Trophoblast cell (in vitro differentiated cells and primary cell): ENCODE measurements around the gene GPRIN3.

Experiments used
- DNase-seq, 2 donors: peaks; one replicate each; pipeline ENCODE4 v3.0.0-alpha.2; 2016
- H2AFZ ChIP-seq: 2 replicates; pipeline ENCODE4 v1.6.1; 2013; ENCODE audit warnings: low read length, moderate library complexity, mild to moderate bottlenecking; ENCODE audit not compliant: insufficient read depth, poor library complexity
- H2AK5ac ChIP-seq: 2 replicates; pipeline ENCODE4 v1.6.1; 2013; ENCODE audit warnings: mild to moderate bottlenecking, low read length
- H2BK120ac ChIP-seq: 2 replicates; pipeline ENCODE4 v1.6.1; 2013; ENCODE audit warnings: low read length, mild to moderate bottlenecking, moderate library complexity; ENCODE audit not compliant: insufficient read depth, poor library complexity
- H2BK12ac ChIP-seq: 2 replicates; pipeline ENCODE4 v1.6.1; 2013; ENCODE audit warnings: mild to moderate bottlenecking, low read length, moderate library complexity
- H2BK5ac ChIP-seq: 2 replicates; pipeline ENCODE4 v1.6.1; 2013; ENCODE audit warnings: low read length, low read depth, moderate library complexity, mild to moderate bottlenecking; ENCODE audit not compliant: poor library complexity
- H3K14ac ChIP-seq: 2 replicates; pipeline ENCODE4 v1.6.1; 2013; ENCODE audit warnings: mild to moderate bottlenecking, low read length
- H3K18ac ChIP-seq: 2 replicates; pipeline ENCODE4 v1.6.1; 2013; ENCODE audit warnings: mild to moderate bottlenecking, low read length
- H3K23ac ChIP-seq: 2 replicates; pipeline ENCODE4 v1.6.1; 2013; ENCODE audit warnings: low read length
- H3K27ac ChIP-seq: 2 replicates; pipeline ENCODE4 v1.5.1; 2013; ENCODE audit warnings: low read depth, mild to moderate bottlenecking, inconsistent platforms, low read length, moderate library complexity
- H3K27me3 ChIP-seq: 2 replicates; pipeline ENCODE4 v1.6.1; 2013; ENCODE audit warnings: inconsistent platforms, mild to moderate bottlenecking, low read length, moderate library complexity; ENCODE audit not compliant: insufficient read depth
- H3K36me3 ChIP-seq, 2 experiments: 1 replicate in 1 of 2; 2 replicates in 1 of 2; pipeline ENCODE4 v1.6.1; 2013; ENCODE audit warnings: low read length in 2 of 2, mild to moderate bottlenecking in 2 of 2, moderate library complexity in 1 of 2; ENCODE audit not compliant: insufficient read depth in 2 of 2, control insufficient read depth in 1 of 2
- H3K4ac ChIP-seq: 2 replicates; pipeline ENCODE4 v1.6.1; 2013; ENCODE audit warnings: low read depth, mild to moderate bottlenecking, low read length, moderate library complexity
- H3K4me1 ChIP-seq, 2 experiments: 1 replicate in 1 of 2; 2 replicates in 1 of 2; pipeline ENCODE4 v1.6.1; 2013; ENCODE audit warnings: low read length in 2 of 2, mild to moderate bottlenecking in 2 of 2, moderate library complexity in 1 of 2; ENCODE audit not compliant: insufficient read depth in 2 of 2, control insufficient read depth in 1 of 2
- H3K4me2 ChIP-seq: 2 replicates; pipeline ENCODE4 v1.6.1; 2013; ENCODE audit warnings: inconsistent platforms, mild to moderate bottlenecking, low read length, moderate library complexity
- H3K4me3 ChIP-seq: 2 replicates; pipeline ENCODE4 v1.5.1; 2013; ENCODE audit warnings: mild to moderate bottlenecking, low read depth, low read length, inconsistent platforms
- H3K79me1 ChIP-seq: one replicate; pipeline ENCODE4 v1.6.1; 2013; ENCODE audit warnings: low read length
- H3K79me2 ChIP-seq: 2 replicates; pipeline ENCODE4 v1.6.1; 2013; ENCODE audit warnings: low read length, mild to moderate bottlenecking; ENCODE audit not compliant: control insufficient read depth, insufficient read depth, poor library complexity
- H3K9ac ChIP-seq: 2 replicates; pipeline ENCODE4 v1.6.1; 2013; ENCODE audit warnings: mild to moderate bottlenecking, low read length
- H3K9me3 ChIP-seq: 2 replicates; pipeline ENCODE4 v1.6.1; 2013; ENCODE audit warnings: low read depth, mild to moderate bottlenecking, control low read depth, inconsistent platforms, low read length; ENCODE audit not compliant: insufficient read depth
- H4K12ac ChIP-seq: 2 replicates; pipeline ENCODE4 v1.6.1; 2013; ENCODE audit warnings: low read depth, mild to moderate bottlenecking, low read length, moderate library complexity
- H4K8ac ChIP-seq: 2 replicates; pipeline ENCODE4 v1.6.1; 2013; ENCODE audit warnings: low read depth, mild to moderate bottlenecking, low read length, moderate library complexity
- H4K91ac ChIP-seq: one replicate; pipeline ENCODE4 v1.6.1; 2013; ENCODE audit warnings: low read depth, mild to moderate bottlenecking, low read length, moderate library complexity
- WGBS: extraction: QIAGEN DNeasy Blood & Tissue Kit; methylation state at CpG from one replicate; pipeline ENCODE4 v1.1.7; 2013; ENCODE audit warnings: missing lambda C conversion rate; ENCODE audit not compliant: insufficient read length, insufficient coverage; ENCODE audit errors: extremely low coverage; 5-methylcytosine and 5-hydroxymethylcytosine counted together

The GPRIN3 gene

DNA sequence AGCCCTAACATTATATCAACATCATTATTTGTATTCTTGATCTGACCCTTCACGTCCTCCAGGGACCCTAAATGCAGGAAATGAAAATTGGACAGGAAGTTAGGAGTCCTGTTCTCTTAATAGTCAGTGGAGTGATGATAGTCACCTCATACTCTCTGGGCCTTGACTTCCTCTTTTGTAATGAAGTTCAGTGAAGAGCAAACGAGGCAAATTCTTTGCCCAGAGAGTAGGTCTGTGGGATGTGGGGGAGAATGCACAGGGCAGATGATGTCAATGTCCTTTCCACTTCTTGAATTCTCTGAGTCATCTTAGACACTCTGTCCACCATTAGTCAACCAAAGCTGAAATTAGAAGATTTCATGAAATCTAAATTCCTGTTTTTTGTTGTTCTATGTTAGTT is 17.1 kb upstream of the GPRIN3 start:
- Histone ChIP-seq H3K4me3 (no peak overlapping the region), H3K9me3 (no peaks in the 10 kb centered on the region), H3K27ac (no peak overlapping the region), H2BK5ac (no peak overlapping the region), H4K8ac (no peak overlapping the region), H3K18ac (no peak overlapping the region), H3K79me2 (no peaks in the 10 kb centered on the region), H4K91ac (no peak overlapping the region), H2AFZ (no peak overlapping the region), H3K23ac (no peak overlapping the region), H3K36me3 (no peaks in the 10 kb centered on the region), H3K14ac (no peak overlapping the region), H2BK12ac (no peak overlapping the region), H2AK5ac (no peak overlapping the region), H3K27me3 (no peaks in the 10 kb centered on the region), H3K9ac (no peak overlapping the region), H3K4me2 (no peak overlapping the region), H3K4ac (no peak overlapping the region), H2BK120ac (no peak overlapping the region), H4K12ac (no peak overlapping the region), H3K4me1 (no peaks in the 10 kb centered on the region), H3K79me1 (no peaks in the 10 kb centered on the region)
- peak; percentile 46 to 74 for DNase-seq
- WGBS: no CpG with 5 or more reads among the region's 2 CpGs

DNA sequence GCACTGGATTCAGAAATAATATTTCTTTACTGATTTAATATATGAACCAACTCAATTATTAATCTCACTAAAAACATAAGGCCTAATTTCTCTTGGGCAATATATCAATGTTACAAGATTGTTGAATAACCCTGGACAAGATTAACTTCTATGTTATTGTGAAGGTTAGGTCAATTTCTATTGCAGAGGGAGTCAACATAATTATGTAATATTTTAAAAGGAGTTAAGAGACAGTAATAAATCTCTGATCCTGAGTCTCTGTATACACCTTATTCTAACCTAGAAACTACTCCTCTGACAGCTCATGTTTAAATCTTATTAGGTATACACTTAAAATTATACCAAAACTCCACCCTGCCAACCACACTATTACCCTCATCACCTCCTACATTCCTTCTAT is 15.1 kb upstream of the GPRIN3 start:
- H2BK5ac ChIP-seq: no peak overlapping the region
- no peak overlapping the region for H2BK120ac ChIP-seq
- no peak overlapping the region for H3K27ac ChIP-seq
- H3K14ac ChIP-seq: no peak overlapping the region
- no peak overlapping the region for H3K18ac ChIP-seq
- H3K4me2 ChIP-seq: no peak overlapping the region
- no peak overlapping the region for H2BK12ac ChIP-seq
- H4K8ac ChIP-seq: no peak overlapping the region
- no peak overlapping the region for H2AFZ ChIP-seq
- no peaks in the 10 kb centered on the region for H3K9me3 ChIP-seq
- H3K79me2 ChIP-seq: no peaks in the 10 kb centered on the region
- H3K4ac ChIP-seq: no peak overlapping the region
- no peaks in the 10 kb centered on the region for H3K36me3 ChIP-seq
- no peaks in the 10 kb centered on the region for H3K27me3 ChIP-seq
- no peak overlapping the region for H4K91ac ChIP-seq
- H2AK5ac ChIP-seq: no peak overlapping the region
- no peak overlapping the region for H3K4me3 ChIP-seq
- no peak overlapping the region for H4K12ac ChIP-seq
- H3K79me1 ChIP-seq: no peaks in the 10 kb centered on the region
- DNase-seq: no peak
- no peak overlapping the region for H3K23ac ChIP-seq
- no peak overlapping the region for H3K9ac ChIP-seq
- H3K4me1 ChIP-seq: no peaks in the 10 kb centered on the region

DNA sequence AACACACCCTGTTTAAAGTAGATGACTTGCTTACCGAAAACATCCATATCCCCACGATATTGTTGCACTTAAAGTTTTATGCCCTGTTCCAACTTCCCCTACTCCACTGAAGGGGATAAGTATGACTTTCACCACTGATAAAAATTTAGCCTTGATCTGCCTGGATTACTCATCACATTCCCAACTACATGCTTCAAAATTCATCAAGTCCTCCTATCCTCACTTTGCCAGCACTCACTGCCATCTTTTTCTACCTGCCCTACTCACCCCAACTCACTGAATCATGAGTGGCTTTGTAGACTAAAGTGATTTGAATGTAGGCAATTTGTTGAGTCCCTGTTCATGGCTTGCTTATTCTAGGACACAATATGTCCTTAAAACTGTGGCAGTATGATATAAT is 12.2 kb upstream of the GPRIN3 start:
- H2BK5ac ChIP-seq: no peak overlapping the region

DNA sequence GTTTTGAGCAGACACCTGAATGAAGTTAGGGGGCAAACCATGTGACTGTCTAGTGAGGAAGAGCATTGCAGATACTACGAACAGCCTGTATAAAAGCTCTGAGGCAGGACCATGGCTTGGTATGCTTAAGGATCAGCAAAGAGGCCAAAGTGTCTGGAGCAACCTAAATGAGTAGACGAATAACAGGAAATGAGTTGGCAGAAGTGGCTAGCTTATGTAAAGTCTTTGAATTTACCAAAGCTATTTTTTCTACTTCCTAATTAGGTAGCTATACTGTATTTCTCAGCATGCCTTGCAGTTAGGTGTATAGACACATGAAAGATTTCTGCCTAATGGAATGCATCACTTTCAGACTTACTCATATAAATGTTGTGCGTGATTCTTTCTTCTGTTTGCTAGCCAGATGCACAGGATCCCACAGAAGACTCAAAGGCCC is 9.3 kb upstream of the GPRIN3 start:
- Histone ChIP-seq H4K8ac (no peak overlapping the region), H2BK12ac (no peak overlapping the region), H3K23ac (no peak overlapping the region), H3K27me3 (no peaks in the 10 kb centered on the region), H3K79me2 (no peaks in the 10 kb centered on the region), H3K4me2 (no peak overlapping the region), H3K36me3 (no peaks in the 10 kb centered on the region), H4K91ac (no peak overlapping the region), H3K4me3 (no peak overlapping the region), H3K9ac (no peak overlapping the region), H2BK5ac (no peak overlapping the region), H3K79me1 (no peaks in the 10 kb centered on the region), H3K4ac (no peak overlapping the region), H2AK5ac (no peak overlapping the region), H4K12ac (no peak overlapping the region), H2AFZ (no peak overlapping the region), H3K14ac (no peak overlapping the region), H2BK120ac (no peak overlapping the region), H3K27ac (no peak overlapping the region), H3K9me3 (no peaks in the 10 kb centered on the region), H3K4me1 (no peaks in the 10 kb centered on the region), H3K18ac (no peak overlapping the region)
- WGBS: no CpG with 5 or more reads among the region's 3 CpGs
- DNase-seq: no peak

More for the DNA sequence above, 12.2 kb upstream of the GPRIN3 start:
- Histone ChIP-seq H3K36me3 (no peaks in the 10 kb centered on the region), H2BK12ac (no peak overlapping the region), H3K79me2 (no peaks in the 10 kb centered on the region), H4K91ac (no peak overlapping the region), H2AFZ (no peak overlapping the region), H3K14ac (no peak overlapping the region), H3K18ac (no peak overlapping the region), H3K79me1 (no peaks in the 10 kb centered on the region), H2AK5ac (no peak overlapping the region), H3K4me2 (no peak overlapping the region), H3K4me1 (no peaks in the 10 kb centered on the region), H3K9ac (no peak overlapping the region), H2BK120ac (no peak overlapping the region), H3K4me3 (no peak overlapping the region), H3K27ac (no peak overlapping the region), H3K23ac (no peak overlapping the region), H4K12ac (no peak overlapping the region), H3K4ac (no peak overlapping the region), H3K27me3 (no peaks in the 10 kb centered on the region), H4K8ac (no peak overlapping the region), H3K9me3 (no peaks in the 10 kb centered on the region)
- peak in 1 of 2 donors; percentile 61 for DNase-seq
- WGBS: no CpG with 5 or more reads among the region's 2 CpGs
